CMK (cell line): Measurements from ENCODE around the gene SLC17A3.

ENCODE experiments used
- DNase-seq: peaks from one replicate; pipeline ENCODE4 v3.0.0-alpha.2; 2010; ENCODE audit warnings: low read depth

Gene SLC17A3

DNA sequence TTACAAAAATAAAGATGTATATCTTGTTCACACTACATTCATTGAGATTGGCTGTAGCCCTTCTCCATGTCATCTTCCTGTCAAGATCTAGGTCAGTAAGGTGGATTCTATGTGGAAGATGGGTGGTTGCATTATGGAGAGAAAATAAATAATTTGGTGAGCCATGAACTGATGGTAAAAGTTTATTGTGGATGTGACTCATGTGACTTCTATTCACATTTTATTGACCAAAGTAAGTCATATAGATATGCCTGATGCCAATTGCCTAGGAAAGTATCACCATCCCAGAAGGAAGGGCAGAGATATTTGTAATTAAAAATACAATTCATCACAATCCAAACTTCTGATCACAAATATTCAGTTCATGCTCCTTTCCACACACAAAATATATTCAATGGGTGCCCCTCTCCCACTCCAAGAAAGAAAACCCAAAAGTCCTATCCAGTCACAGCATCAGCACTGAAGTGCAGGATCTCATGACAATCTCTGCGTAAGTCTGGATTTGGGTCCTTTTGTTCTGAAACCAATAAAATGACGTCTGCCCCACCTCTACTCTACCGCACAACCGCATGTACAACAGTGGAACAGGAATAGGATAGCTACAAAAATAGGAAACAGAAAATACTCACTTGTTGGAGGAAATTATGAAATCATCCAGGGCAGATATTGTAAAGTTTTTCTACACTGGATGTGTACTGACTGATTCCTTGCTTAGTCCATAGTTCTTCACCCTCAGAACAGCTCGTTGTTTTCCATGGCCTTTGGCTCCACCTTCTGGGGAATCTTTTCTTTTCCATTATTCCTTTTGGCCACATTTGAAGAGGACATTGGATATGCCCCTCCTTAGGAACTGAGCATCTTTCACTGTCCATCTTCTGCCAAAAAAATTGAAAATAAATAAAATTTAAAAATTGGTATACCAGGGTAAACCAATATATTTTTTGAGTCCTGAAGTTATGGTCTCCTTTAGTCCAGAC is 16.1 kb upstream of the SLC17A3 start:
- peak; percentile 22 for DNase-seq

DNA sequence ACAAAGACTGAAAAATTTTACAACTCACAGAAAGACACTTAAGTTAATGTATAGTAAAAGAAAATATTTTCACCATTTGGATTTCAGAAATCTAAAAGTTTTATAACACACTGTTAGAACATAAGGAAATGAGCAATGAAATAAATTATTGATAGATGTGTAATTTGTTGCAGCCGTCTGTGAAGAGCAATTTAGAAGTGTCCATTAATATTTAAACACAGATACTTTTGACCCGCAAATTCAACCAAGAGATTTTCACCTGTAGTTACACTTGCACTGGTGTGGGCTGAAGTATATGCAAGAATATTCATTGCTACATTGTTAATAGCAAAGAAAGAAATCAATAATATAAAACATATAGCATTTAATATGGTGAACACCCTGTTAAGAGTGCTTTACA is 14.6 kb upstream of the SLC17A3 start:
- no peak for DNase-seq

DNA sequence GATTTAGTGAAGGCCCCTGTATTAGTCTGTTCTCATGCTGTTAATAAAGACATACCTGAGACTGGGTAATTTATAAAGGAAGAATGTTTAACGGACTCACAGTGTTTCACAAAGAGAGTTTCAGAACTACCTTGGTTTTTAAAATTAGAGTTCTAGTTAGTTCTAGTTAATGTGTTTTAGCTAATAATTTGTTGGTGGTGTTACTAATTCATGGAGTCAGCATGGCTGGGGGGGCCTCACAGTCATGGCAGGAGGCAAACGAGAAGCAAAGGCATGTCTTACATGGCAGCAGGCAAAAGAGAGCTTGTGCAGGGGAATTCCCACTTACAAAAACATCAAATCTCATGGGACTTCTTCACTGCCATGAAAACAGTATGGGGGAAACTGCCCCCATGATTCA is 12.0 kb upstream of the SLC17A3 start:
- no peak for DNase-seq

DNA sequence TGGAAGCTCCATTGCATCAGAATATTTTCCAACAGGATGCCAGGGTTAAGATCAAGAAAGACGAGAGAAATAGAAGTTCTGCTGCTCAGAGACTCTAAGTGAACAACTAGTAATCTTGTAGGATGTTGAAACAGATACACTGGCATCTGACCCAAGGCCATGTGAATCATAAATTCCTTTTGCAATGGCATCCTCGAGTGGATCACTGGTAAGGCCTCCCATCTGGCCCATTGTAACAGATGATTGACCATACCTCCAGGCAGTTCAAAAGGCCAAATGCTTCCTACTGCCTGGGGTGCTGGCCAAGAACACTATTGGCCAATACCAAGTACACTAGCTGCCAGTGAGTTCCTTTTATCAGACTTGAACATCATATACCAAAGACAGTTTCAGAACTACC is 9.9 kb upstream of the SLC17A3 start:
- no peak for DNase-seq

DNA sequence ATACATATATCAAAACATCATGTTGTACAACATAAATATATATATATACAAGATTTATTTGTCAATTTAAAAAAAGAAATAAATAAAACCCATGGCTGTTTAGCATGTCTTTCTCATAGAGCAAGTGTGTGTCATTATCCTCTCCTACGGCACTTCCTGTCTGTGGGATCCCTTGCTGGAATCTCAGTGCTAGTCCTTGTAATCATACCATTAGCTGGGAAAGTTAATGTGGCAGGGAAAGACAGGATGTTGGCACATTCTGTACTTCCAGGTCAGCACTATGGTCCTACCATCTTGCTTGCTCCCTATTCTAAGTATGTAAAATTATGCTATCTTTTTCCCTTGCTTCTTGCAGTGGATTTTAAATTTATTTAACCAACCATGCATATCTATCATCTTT is 9.5 kb upstream of the SLC17A3 start:
- no peak for DNase-seq

DNA sequence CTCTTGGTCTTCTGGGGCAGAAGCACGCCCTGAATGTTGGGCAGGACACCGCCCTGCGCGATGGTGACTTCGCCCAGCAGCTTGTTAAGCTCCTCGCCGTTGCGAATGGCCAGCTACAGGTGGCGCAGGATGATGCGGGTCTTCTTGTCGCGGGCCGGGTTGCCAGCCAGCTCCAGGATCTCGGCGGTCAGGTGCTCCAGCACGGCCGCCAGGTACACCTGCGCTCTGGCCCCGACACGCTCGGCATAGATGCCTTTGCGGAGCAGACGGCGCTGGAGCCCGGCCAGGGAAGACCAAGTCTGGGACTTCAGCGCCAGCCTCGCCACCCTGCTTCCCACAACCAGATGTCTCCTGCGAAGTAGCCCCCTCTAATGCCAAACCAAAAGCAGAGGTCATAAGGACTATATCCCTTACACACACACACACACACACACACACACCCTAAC is 8.0 kb upstream of the SLC17A3 start:
- no peak for DNase-seq

DNA sequence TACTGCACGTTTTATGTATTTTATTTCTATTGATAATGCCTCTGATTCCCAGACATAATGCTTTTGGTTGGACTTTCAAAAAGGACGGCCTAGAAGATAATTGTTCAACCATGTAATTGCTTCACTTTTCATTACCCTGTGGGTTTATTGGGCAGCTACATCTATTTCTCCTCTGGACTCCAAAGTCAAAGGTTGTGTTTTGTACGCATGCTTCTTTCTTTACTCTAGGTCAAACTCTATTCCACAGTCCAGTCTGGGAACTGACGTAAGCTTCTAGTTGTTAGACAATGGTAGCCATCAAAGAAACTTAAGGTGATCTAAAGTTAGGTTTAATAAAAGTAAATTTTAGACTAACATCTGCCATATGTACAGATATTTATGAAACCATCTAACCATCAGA is 6.6 kb upstream of the SLC17A3 start:
- no peak for DNase-seq

DNA sequence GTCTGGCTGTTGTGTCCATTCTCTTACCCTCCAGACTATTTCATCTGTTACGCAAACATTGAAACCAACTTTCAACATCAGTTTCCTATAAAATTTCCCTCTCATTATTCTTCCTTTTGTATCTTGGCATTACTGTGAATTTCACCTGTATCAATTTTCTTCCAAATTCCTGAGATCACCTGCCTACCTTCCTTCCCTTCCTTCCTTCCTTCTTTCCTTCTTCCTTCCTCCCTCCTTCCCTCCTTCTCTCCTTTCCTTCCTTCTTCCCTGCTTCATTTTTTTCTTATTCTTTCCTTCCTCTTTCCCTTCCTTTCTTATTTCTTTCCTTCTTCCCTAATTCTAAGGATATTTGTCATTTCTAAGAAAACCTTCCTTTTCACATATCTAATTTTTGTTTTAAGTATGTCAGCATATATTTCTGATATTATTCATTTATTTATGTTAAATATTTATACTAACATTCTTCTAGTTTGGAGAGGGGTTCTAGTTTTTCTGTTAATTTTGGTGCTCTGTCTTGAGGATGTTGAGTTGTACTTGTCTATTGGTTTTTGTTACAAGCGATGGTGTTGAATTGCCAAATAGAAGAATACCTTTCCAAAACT is 4.8 kb upstream of the SLC17A3 start:
- DNase-seq = no peak

DNA sequence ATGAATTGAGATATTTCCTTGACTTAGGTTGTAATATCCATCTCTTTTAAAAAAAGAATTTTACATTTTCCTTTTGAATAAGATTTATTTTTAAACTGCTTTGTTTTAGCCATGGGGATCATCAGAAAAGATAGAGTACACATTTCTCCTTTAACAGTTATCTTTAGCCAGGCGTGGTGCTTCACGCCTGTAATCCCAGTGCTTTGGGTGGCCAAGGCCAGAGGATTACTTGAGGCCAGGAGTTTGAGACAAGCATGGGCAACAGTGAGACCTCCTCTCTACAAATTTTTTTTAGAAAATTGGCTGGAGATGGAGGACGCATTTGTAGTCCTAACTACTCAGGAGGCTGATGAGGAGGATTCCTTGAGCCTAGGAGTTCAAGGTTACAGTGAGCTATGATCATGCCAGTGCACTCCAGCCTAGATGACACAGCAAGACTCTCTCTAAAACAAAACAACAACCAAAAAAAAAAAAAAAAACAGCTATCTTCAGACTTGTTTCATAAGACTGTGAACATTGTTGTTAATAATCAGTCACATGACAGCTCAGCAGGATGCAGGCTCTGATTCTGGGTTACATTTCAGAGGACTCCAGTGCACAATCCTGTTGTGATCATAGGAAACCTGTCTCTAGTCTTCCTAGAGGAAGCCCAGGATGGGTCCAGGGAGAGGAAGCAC is 2.0 kb upstream of the SLC17A3 start:
- no peak for DNase-seq

DNA sequence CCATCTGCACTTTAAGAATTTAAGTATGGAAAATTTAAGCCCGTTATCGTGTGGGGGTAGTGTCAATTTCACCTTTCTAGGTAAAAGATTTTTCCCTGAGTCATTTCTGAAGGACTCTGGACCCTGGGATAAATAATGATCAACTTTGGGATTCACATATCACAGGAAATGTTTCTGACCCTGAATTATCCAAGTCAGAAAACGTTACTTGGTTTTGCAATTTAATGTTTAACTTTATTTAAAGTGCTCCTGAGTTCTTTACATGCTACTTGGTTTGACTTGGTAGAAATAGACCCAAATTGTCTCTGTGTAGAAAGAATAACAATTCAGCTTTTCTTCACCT is 1.5 kb upstream of the SLC17A3 start:
- DNase-seq = no peak

DNA sequence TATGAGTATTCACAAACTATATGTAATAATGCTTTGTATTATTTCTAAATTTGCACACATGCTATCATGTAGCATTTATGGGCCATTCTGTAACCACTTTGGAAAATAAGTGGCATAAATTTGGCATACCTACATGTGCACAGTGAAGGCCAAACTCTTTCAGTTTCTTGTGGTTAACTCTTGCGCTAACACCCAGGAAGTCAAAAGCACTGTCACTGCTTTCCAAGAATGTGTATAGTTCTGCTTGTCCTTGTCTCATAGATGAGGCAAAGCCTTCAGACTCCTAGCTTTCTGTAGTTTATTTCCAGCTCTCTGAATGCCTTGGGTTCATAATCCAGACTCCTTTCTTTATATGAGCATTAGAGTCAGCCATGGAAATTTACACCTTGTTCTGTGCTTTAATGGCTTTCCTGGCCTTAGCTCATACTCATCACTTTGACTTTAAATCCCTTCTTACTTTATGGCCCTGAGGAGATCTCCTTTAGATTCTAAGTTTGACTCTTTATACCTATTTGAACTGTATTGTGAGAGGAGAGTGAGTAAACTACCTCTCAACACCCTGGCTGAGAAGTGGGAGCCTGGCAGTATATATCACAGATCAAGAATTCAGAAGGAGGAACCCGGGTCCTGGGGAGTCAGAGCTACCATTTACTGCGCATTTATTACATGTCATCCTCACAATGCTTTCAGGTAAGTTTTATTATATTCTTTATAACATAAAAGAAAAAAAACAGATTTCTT is 949 bp upstream of the SLC17A3 start:
- DNase-seq = no peak

DNA sequence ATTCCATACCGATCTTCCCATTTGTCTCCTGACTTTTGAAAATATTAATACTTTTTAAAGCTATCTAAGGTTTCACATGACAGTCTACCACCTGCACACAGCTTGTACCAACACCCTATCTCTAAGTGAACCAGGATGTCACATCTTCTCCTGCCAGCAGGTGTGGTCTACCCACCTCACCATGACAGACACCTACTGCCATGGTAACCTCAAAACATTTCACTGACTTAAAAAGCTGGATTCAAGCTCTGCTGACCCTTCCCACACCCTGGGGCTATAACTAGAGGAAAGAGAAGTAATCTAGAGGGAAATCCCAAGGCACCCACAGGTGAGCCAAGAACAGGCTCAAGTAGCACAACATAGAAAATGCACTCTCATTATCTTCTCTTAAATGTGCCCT is 1.2 kb downstream of the SLC17A3 start:
- DNase-seq = no peak

DNA sequence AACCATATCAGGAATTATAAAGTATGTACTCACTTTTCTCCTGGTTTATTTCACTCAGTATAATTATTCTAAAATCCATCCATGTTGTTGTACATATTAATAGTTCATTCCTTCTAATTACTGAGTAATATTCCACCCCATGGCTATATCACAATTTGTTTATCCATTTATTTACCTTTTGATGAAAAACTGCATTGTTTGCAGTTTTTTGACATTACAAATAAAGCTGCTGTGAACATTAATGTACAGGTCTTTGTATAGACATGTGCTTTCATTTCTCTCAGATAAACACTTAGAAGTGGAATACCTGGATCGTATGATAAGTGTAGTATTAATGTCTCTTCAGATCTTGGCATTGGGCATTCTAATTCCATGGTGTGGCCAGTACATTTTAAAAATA is 4.2 kb downstream of the SLC17A3 start:
- no peak for DNase-seq

DNA sequence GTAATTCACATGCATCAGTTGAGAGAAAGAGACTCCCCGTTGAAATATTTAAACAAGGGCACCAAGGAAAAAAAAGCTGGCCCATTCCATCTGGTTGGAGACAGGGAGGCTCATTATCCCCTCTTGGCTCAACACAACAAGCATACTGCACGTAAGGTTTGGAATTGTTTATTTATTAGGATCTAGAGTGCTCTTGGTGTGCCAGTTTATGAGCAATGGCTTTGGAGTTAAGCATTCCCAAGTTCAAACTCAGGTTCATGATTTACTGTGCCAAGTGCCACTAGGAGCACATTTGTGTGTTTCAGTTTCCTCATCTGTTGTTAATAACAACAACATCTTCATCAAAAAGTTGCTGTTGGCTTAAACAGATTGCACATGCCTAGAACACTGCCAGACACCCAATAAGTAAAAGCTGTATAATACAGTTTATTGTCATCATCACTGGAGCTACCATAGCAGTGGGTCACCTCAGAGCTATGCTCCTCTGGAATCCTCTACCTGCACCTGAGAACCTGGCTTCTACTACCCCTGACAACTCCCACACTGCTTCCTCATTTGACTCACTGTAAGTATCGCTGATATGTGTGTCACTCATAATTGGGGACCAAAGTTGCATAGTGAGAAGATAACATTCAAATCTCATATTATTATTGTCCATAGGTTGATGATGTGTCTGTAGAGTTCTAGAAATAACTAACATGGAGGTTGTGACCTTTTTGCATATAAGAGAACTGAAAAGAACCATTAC is 5.4 kb downstream of the SLC17A3 start:
- DNase-seq = no peak

DNA sequence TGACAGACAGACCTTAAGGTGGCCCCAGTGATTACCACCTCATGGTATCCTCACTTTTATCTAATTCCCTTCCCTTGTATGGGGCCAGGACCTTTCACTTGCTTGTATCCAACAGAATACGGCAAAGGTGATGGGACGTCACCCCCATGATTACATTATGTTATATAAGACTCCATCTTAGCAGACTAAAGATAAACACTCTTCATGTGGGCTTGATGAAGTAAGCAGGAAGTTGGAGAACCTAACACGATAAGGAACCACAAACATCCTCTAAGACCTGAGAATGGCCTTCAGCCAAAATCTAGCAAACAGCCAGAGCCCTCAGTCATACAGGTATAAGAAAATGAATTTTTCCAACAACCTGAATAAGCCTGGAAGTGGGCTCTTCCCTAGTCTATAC is 8.0 kb downstream of the SLC17A3 start:
- peak; percentile 29 for DNase-seq

DNA sequence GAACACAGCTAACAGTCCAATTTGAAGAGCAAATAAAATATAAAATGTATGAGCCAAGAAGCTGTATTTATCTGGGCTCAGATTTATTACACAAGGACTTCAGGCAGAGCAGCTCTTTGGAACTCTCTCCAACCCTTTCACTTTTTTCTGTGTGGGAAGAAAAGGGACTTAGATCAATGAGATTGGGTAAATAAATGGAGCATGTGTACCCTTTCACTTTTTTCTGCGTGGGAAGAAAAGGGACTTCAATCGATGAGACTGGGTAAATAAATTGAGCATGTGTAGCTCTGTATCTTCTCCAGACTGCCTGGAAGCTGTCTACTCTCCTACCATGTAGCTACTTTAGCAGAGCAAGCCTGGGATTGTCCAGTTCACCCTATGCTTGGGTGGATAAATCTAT is 10.7 kb downstream of the SLC17A3 start:
- DNase-seq = no peak

DNA sequence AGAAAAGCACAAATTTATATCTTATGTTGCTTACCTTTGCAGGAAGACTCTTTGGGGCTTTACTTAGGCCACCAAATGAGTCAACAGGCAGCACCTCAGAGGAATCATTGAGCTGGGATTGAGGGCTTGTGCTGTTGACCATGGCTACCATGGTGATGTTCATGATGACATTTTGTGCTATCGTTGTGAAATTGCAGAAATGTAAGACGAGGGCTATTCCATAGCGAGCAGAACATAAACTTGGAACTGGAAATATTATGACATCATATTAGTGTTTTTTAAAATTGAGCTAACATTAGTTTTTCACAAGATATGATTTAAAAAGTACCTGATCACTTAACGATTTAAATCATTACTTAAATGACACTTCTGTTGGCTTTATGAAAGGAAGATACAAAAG is 11.8 kb downstream of the SLC17A3 start:
- no peak for DNase-seq

DNA sequence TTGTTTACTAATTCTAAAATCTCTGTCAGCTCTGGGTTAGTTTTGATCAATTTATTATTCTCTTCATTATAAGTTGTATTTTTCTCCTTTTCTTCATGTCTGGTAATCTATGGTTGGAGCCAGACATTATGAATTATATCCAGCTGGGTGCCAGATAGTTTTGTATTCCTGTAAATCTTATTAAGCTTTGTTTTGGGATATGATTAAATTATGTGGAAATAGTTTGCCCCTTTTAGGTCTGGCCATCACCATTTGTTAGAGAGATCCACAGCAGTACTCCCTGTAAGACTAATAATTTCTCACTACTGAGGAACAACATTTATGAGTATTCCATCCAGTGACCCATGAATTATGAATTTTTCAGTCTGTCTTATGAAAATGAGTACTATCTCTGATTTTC is 21.3 kb downstream of the SLC17A3 start:
- DNase-seq = no peak

DNA sequence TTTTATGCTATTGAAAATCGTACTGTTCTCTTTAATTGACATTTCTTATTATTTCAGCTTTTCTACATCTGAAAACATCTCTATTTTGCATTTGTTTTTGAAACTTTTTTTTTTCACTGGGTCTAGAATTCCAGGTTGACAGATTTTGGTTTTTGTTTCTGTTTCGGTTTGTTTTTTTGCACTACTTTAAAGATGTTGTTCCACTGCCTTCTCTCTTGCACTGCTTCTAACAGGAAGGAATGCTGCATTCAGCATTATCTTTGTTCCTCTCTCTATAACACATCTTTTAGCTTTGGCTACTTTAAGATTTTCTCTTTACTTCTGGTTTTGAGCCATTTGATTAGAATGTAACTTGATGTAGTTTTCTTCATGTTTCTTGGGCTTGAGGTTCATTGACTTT is 22.1 kb downstream of the SLC17A3 start:
- DNase-seq = no peak

DNA sequence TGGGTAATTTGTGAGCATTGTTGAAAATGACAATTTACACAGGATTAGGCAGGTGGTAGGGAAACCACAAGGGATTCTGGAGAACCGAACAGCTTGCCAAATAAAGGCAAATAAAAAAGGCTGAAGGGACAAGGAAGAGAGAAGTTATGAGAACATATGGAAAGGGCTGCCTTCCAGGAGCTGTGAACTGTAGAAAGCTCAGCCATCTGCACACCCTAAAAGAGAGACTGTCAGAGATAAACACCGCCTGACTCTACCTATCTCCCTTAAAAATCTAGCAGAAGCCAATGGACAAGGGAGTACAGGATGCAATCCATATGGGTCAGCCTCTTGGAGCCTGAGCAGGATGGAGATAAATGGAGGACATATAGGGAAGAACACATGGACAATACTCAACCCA is 29.5 kb downstream of the SLC17A3 start:
- DNase-seq = no peak

DNA sequence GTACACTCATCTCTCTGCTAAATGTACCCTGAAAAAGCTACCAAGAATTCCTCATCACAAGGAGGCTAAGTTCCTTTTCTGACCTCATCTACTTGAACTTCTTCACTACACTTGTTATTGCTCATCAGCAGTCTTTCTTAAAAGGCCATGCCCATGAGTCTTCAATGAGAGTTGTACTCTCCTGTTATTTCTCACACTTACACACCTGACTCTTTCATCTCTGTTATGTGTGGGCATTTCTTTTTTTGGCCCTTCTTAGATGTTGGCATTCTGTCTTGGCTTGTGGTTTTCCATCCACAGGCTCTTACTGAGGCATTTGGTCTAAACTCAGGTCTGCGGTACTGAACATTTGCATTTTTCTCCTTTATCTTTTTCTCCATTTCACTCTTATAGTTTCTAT is 31.5 kb downstream of the SLC17A3 start:
- no peak for DNase-seq
